ENCODE measurements around the gene MICAL3. TPM values are rescaled to one million over a fixed set of nuclear protein-coding genes. Genes with fewer than 3 reads are reported as not detected.

MICAL3 gene
- total and polyA plus RNA-seq, 2 experiments from 2014 or later, result 6.1 to 25.1 TPM

GRCh38 chr22:18034076-18034475, 9.7 kb upstream of the MICAL3 start:
- H3K9me3 ChIP-seq (ENCODE audit: low read depth), result no peaks in the 10 kb centered on the region
- peak overlapping the region; percentile 46 for H2AFZ ChIP-seq
- no peaks in the 10 kb centered on the region for H3K79me2 ChIP-seq (ENCODE audit: insufficient read depth)
- peaks cover 38% of the 10 kb centered on the region for H3F3A ChIP-seq (ENCODE audit: insufficient read depth)
- H3K27ac ChIP-seq, result peak overlapping the region; percentile 94
- peak overlapping the region; percentile 76 for H3K4me2 ChIP-seq (ENCODE audit: unreplicated experiment)
- TF ChIP-seq EZH2 (IDR thresholded peaks at IDR 0.05; ENCODE audit: insufficient read depth, poor library complexity, severe bottlenecking) (no peak), EZH2phosphoT487 (IDR thresholded peaks at IDR 0.05; ENCODE audit: insufficient read depth, low read depth) (no peak)
- no peaks in the 10 kb centered on the region for H4K20me1 ChIP-seq (ENCODE audit: insufficient read depth)
- no peak for DNase-seq
- H3K36me3 ChIP-seq (ENCODE audit: low read depth), result no peaks in the 10 kb centered on the region
- H3K9ac ChIP-seq, result peak overlapping the region; percentile 16; the same call in 1 of the 2 replicates
- H3K4me3 ChIP-seq, result no peak overlapping the region
- no peaks in the 10 kb centered on the region for H3K9me2 ChIP-seq (ENCODE audit: insufficient read depth)
- no peaks in the 10 kb centered on the region for H3K27me3 ChIP-seq (replicated peaks; ENCODE audit: insufficient read depth)
- in situ Hi-C loops (cut with MboI), result no loop called here
- peaks cover 35% of the 10 kb centered on the region for H3K4me1 ChIP-seq (ENCODE audit: insufficient read depth)
- 95 to 100% methylated on average over 3 of the region's 3 CpGs for WGBS, 2 experiments (ENCODE audit: low coverage in 1 of 2, low lambda C conversion rate in 2 of 2, missing lambda C conversion rate in 2 of 2)

GRCh38 chr22:18033204-18033998, 9.0 kb upstream of the MICAL3 start:
- TF ChIP-seq EZH2phosphoT487 (IDR thresholded peaks at IDR 0.05; ENCODE audit: insufficient read depth, low read depth) (no peak), EZH2 (IDR thresholded peaks at IDR 0.05; ENCODE audit: insufficient read depth, poor library complexity, severe bottlenecking) (no peak)
- Histone ChIP-seq H3K4me3 (no peak overlapping the region), H3F3A (ENCODE audit: insufficient read depth) (peaks cover 38% of the 10 kb centered on the region), H3K9me3 (ENCODE audit: low read depth) (no peaks in the 10 kb centered on the region), H4K20me1 (ENCODE audit: insufficient read depth) (no peaks in the 10 kb centered on the region), H3K27me3 (replicated peaks; ENCODE audit: insufficient read depth) (no peaks in the 10 kb centered on the region), H3K79me2 (ENCODE audit: insufficient read depth) (no peaks in the 10 kb centered on the region), H2AFZ (peak overlapping the region; percentile 46), H3K4me2 (ENCODE audit: unreplicated experiment) (peak overlapping the region; percentile 76), H3K9me2 (ENCODE audit: insufficient read depth) (no peaks in the 10 kb centered on the region), H3K9ac (peak overlapping the region; percentile 16; the same call in 1 of the 2 replicates), H3K36me3 (ENCODE audit: low read depth) (no peaks in the 10 kb centered on the region), H3K4me1 (ENCODE audit: insufficient read depth) (peaks cover 35% of the 10 kb centered on the region), H3K27ac (peak overlapping the region; percentile 94)
- DNase-seq, result peak; percentile 76
- 77 to 83% methylated on average over 6 of the region's 6 CpGs for WGBS, 2 experiments (ENCODE audit: low coverage in 1 of 2, low lambda C conversion rate in 2 of 2, missing lambda C conversion rate in 2 of 2)
- in situ Hi-C loops (cut with MboI), result no loop called here

- H3K27me3 ChIP-seq (replicated peaks; ENCODE audit: insufficient read depth), result no peaks in the 10 kb centered on the region
- H3K4me1 ChIP-seq (ENCODE audit: insufficient read depth), result peaks cover 31% of the 10 kb centered on the region
- no peak overlapping the region for H2AFZ ChIP-seq
- H3K9ac ChIP-seq, result peak overlapping the region; percentile 73
- H3F3A ChIP-seq (ENCODE audit: insufficient read depth), result peaks cover 38% of the 10 kb centered on the region
- in situ Hi-C loops (cut with MboI), result no loop called here
- peak; percentile 95 for DNase-seq
- no peaks in the 10 kb centered on the region for H4K20me1 ChIP-seq (ENCODE audit: insufficient read depth)
- peak overlapping the region; percentile 76 for H3K4me2 ChIP-seq (ENCODE audit: unreplicated experiment)
- no peaks in the 10 kb centered on the region for H3K9me3 ChIP-seq (ENCODE audit: low read depth)
- H3K79me2 ChIP-seq (ENCODE audit: insufficient read depth), result no peaks in the 10 kb centered on the region
- H3K27ac ChIP-seq, result peak overlapping the region; percentile 94
- peak overlapping the region; percentile 45 for H3K4me3 ChIP-seq
- no peaks in the 10 kb centered on the region for H3K9me2 ChIP-seq (ENCODE audit: insufficient read depth)
- TF ChIP-seq EZH2 (IDR thresholded peaks at IDR 0.05; ENCODE audit: insufficient read depth, poor library complexity, severe bottlenecking) (no peak), EZH2phosphoT487 (IDR thresholded peaks at IDR 0.05; ENCODE audit: insufficient read depth, low read depth) (no peak)
- WGBS, 2 experiments (ENCODE audit: low coverage in 1 of 2, low lambda C conversion rate in 2 of 2, missing lambda C conversion rate in 2 of 2), result 12 to 15% methylated on average over 6 of the region's 6 CpGs
- H3K36me3 ChIP-seq (ENCODE audit: low read depth), result no peaks in the 10 kb centered on the region
Observed at GRCh38 chr22:18032455-18033101, 8.2 kb upstream of the MICAL3 start.

- Histone ChIP-seq H3K27me3 (replicated peaks; ENCODE audit: insufficient read depth) (no peaks in the 10 kb centered on the region), H3K9me3 (ENCODE audit: low read depth) (no peaks in the 10 kb centered on the region), H3K4me1 (ENCODE audit: insufficient read depth) (peaks cover 31% of the 10 kb centered on the region), H3K9ac (peak overlapping the region; percentile 73), H3K9me2 (ENCODE audit: insufficient read depth) (no peaks in the 10 kb centered on the region), H3K79me2 (ENCODE audit: insufficient read depth) (no peaks in the 10 kb centered on the region), H3K27ac (peak overlapping the region; percentile 94), H3K36me3 (ENCODE audit: low read depth) (no peaks in the 10 kb centered on the region), H4K20me1 (ENCODE audit: insufficient read depth) (no peaks in the 10 kb centered on the region), H3F3A (ENCODE audit: insufficient read depth) (peaks cover 38% of the 10 kb centered on the region), H2AFZ (no peak overlapping the region), H3K4me2 (ENCODE audit: unreplicated experiment) (peak overlapping the region; percentile 76), H3K4me3 (peak overlapping the region; percentile 45)
- 27 to 29% methylated on average over 10 of the region's 10 CpGs for WGBS, 2 experiments (ENCODE audit: low coverage in 1 of 2, low lambda C conversion rate in 2 of 2, missing lambda C conversion rate in 2 of 2)
- DNase-seq, result peak; percentile 98
- in situ Hi-C loops (cut with MboI), result no loop called here
- TF ChIP-seq EZH2phosphoT487 (IDR thresholded peaks at IDR 0.05; ENCODE audit: insufficient read depth, low read depth) (no peak), EZH2 (IDR thresholded peaks at IDR 0.05; ENCODE audit: insufficient read depth, poor library complexity, severe bottlenecking) (no peak)
Observed at GRCh38 chr22:18031695-18032454, 7.5 kb upstream of the MICAL3 start.

All from GM23248 (cell line).